H1 (cell line): ENCODE results near the gene JMJD7. TPM values are rescaled to one million over a fixed set of nuclear protein-coding genes. Genes with fewer than 3 reads are reported as not detected.

Source experiments
- CTCF ChIA-PET: fragments of 300-600 bp; sonication (Branson Sonifier 250); formaldehyde crosslinking; loops from one replicate; lab custom pipeline; 2021; ENCODE audit not compliant: partially characterized antibody; lab: Charles Lee
- POLR2A ChIA-PET: fragments of 300-600 bp; sonication (Branson Sonifier 250); formaldehyde crosslinking; loops from one replicate; lab custom pipeline; 2021; ENCODE audit warnings: inconsistent platforms; ENCODE audit not compliant: partially characterized antibody; lab: Charles Lee
- DNase-seq, 2 experiments: peaks; one replicate each; pipeline versions ENCODE4 v3.0.0 to v3.0.0-alpha.2; 2010 to 2022; ENCODE audit warnings: low spot score in 2 of 2, low read depth in 1 of 2, mixed read lengths in 1 of 2
- FAIRE-seq: peaks from 2 replicates; lab custom pipeline; 2011; peaks lifted over from hg19 to GRCh38; lab: Jason Lieb, UNC
- H2AFZ ChIP-seq: 2 replicates; pipeline ENCODE4 v1.8.1; 2012; ENCODE audit warnings: low read length, inconsistent platforms
- H2AK5ac ChIP-seq: 2 replicates; pipeline ENCODE4 v1.6.1; 2013; ENCODE audit warnings: low read depth, low read length
- H2BK120ac ChIP-seq: replicated peaks from 2 replicates; pipeline ENCODE3; 2013; ENCODE audit warnings: low read depth, low read length, inconsistent platforms
- H2BK12ac ChIP-seq: 2 replicates; pipeline ENCODE4 v1.6.1; 2013; ENCODE audit warnings: low read depth, low read length
- H2BK15ac ChIP-seq: 2 replicates; pipeline ENCODE4 v1.6.1; 2013; ENCODE audit warnings: low read length
- H2BK20ac ChIP-seq: 2 replicates; pipeline ENCODE4 v1.6.1; 2013; ENCODE audit warnings: low read length
- H2BK5ac ChIP-seq: 2 replicates; pipeline ENCODE4 v1.6.1; 2013; ENCODE audit warnings: low read depth, low read length
- H3K14ac ChIP-seq: 2 replicates; pipeline ENCODE4 v1.6.1; 2013; ENCODE audit warnings: inconsistent platforms; ENCODE audit not compliant: insufficient read length
- H3K18ac ChIP-seq: 2 replicates; pipeline ENCODE4 v1.6.1; 2013; ENCODE audit warnings: low read length; ENCODE audit errors: extremely low read depth
- H3K23ac ChIP-seq: 2 replicates; pipeline ENCODE4 v1.6.1; 2013; ENCODE audit warnings: inconsistent platforms; ENCODE audit not compliant: insufficient read length
- H3K23me2 ChIP-seq: 2 replicates; pipeline ENCODE4 v1.6.1; 2013; ENCODE audit warnings: low read depth, low read length
- H3K27ac ChIP-seq: 2 replicates; pipeline ENCODE4 v1.6.1; 2011; ENCODE audit warnings: low read depth, low read length, inconsistent platforms
- H3K27me3 ChIP-seq, 4 experiments: replicated peaks in 1 of 4; 1 replicate in 1 of 4; 2 replicates in 3 of 4; pipeline versions ENCODE4 v1.6.1 to v1.8.1; 2011 to 2013; ENCODE audit warnings: low read length in 3 of 4, mild to moderate bottlenecking in 3 of 4, inconsistent platforms in 2 of 4, mixed read lengths in 2 of 4, moderate library complexity in 1 of 4; ENCODE audit not compliant: control insufficient read depth in 3 of 4, insufficient read depth in 3 of 4; ENCODE audit errors: extremely low read depth in 1 of 4
- H3K36me3 ChIP-seq, 4 experiments: 2 replicates each; pipeline versions ENCODE4 v1.6.1 to v1.8.1; 2011 to 2013; ENCODE audit warnings: mild to moderate bottlenecking in 4 of 4, low read length in 3 of 4, moderate library complexity in 2 of 4, control low read depth in 1 of 4, inconsistent platforms in 1 of 4; ENCODE audit not compliant: insufficient read depth in 4 of 4, control insufficient read depth in 2 of 4
- H3K4ac ChIP-seq: replicated peaks from 2 replicates; pipeline ENCODE3; 2013; ENCODE audit warnings: low read length, low read depth, mixed read lengths, inconsistent platforms; ENCODE audit not compliant: insufficient read length
- H3K4me1 ChIP-seq, 4 experiments: replicated peaks in 1 of 4; 1 replicate in 1 of 4; 2 replicates in 3 of 4; pipeline versions ENCODE4 v1.6.1 to v1.8.1; 2011 to 2013; ENCODE audit warnings: low read length in 3 of 4, inconsistent platforms in 2 of 4, mixed read lengths in 1 of 4; ENCODE audit not compliant: insufficient read depth in 4 of 4, control insufficient read depth in 3 of 4
- H3K4me2 ChIP-seq, 2 experiments: 2 replicates each; pipeline versions ENCODE4 v1.6.1 to v1.8.1; 2011 to 2013; ENCODE audit warnings: low read depth in 2 of 2, low read length in 2 of 2, control low read depth in 1 of 2, inconsistent platforms in 1 of 2, mild to moderate bottlenecking in 1 of 2; ENCODE audit not compliant: insufficient read depth in 1 of 2
- H3K4me3 ChIP-seq, 4 experiments: fragments of 200-600, 300-600 bp in 1 of 4; sonication (generic), shearing (Covaris generic), sonication (Bioruptor Twin) in 1 of 4; 2 replicates each; pipeline versions ENCODE4 v1.5.1 to v1.8.1; 2011 to 2016; ENCODE audit warnings: low read length in 4 of 4, low read depth in 3 of 4, control low read depth in 2 of 4, inconsistent platforms in 2 of 4, mild to moderate bottlenecking in 2 of 4, mixed read lengths in 1 of 4, moderate library complexity in 1 of 4; ENCODE audit not compliant: insufficient read depth in 2 of 4; ENCODE audit errors: extremely low read depth in 1 of 4
- H3K56ac ChIP-seq: replicated peaks from 2 replicates; pipeline ENCODE3; 2013; ENCODE audit warnings: low read depth, mild to moderate bottlenecking, mixed read lengths, low read length, inconsistent platforms; ENCODE audit not compliant: insufficient read length
- H3K79me1 ChIP-seq: 2 replicates; pipeline ENCODE4 v1.6.1; 2013; ENCODE audit warnings: low read depth, low read length, control low read depth
- H3K79me2 ChIP-seq, 2 experiments: 2 replicates each; pipeline versions ENCODE4 v1.6.1 to v1.8.1; 2012 to 2013; ENCODE audit warnings: low read length in 2 of 2, mild to moderate bottlenecking in 2 of 2, inconsistent platforms in 1 of 2; ENCODE audit not compliant: insufficient read depth in 2 of 2, control insufficient read depth in 1 of 2
- H3K9ac ChIP-seq, 4 experiments: replicated peaks in 1 of 4; 1 replicate in 1 of 4; 2 replicates in 3 of 4; pipeline versions ENCODE4 v1.6.1 to v1.8.1; 2011 to 2013; ENCODE audit warnings: low read depth in 3 of 4, low read length in 3 of 4, control low read depth in 2 of 4, mild to moderate bottlenecking in 2 of 4, moderate library complexity in 2 of 4, inconsistent platforms in 1 of 4; ENCODE audit errors: extremely low read depth in 1 of 4
- H3K9me3 ChIP-seq, 2 experiments: 2 replicates each; pipeline versions ENCODE4 v1.6.1 to v1.8.1; 2012 to 2013; ENCODE audit warnings: mild to moderate bottlenecking in 2 of 2, moderate library complexity in 2 of 2, control low read depth in 1 of 2, inconsistent platforms in 1 of 2, low read depth in 1 of 2, low read length in 1 of 2, mixed read lengths in 1 of 2; ENCODE audit not compliant: insufficient read depth in 2 of 2
- H4K20me1 ChIP-seq, 2 experiments: replicated peaks in 1 of 2; 2 replicates each; pipeline versions ENCODE3 to v1.8.1; 2011 to 2013; ENCODE audit warnings: inconsistent platforms in 2 of 2, low read length in 2 of 2, mild to moderate bottlenecking in 1 of 2; ENCODE audit not compliant: insufficient read depth in 2 of 2, control insufficient read depth in 1 of 2
- H4K5ac ChIP-seq: 2 replicates; pipeline ENCODE4 v1.6.1; 2013; ENCODE audit warnings: low read length, low read depth, mixed read lengths, inconsistent platforms; ENCODE audit not compliant: insufficient read length
- H4K8ac ChIP-seq: 2 replicates; pipeline ENCODE4 v1.8.0; 2013; ENCODE audit warnings: mild to moderate bottlenecking, moderate library complexity, low read length, inconsistent platforms; ENCODE audit not compliant: insufficient read depth; ENCODE audit errors: extremely low read depth
- H4K91ac ChIP-seq: replicated peaks from 2 replicates; pipeline ENCODE3; 2013; ENCODE audit warnings: low read length, mixed read lengths, inconsistent platforms; ENCODE audit not compliant: insufficient read length
- CBX5 ChIP-seq: fragments of 300-800, 300-1000 bp; sonication (generic); IDR thresholded peaks from 2 replicates; pipeline ENCODE4 v1.7.1; 2016; ENCODE audit warnings: antibody characterized with exemption, low read length, low read depth
- RBBP5 ChIP-seq: IDR thresholded peaks from 2 replicates; pipeline ENCODE4 v1.7.1; 2012; ENCODE audit warnings: low read depth, mild to moderate bottlenecking, inconsistent platforms, low read length, moderate library complexity, borderline replicate concordance
- SIX5 ChIP-seq: IDR thresholded peaks from 2 replicates; pipeline ENCODE4 v1.6.1; 2011; ENCODE audit warnings: mild to moderate bottlenecking, low read depth, low read length
- WGBS, 2 experiments: shearing (Covaris generic) in 1 of 2; methylation state at CpG; one replicate each; pipeline versions ENCODE4 v1.1.6 to v1.1.7; 2013 to 2015; ENCODE audit warnings: low lambda C conversion rate in 2 of 2, mixed read lengths in 2 of 2, inconsistent platforms in 1 of 2, low coverage in 1 of 2, missing lambda C conversion rate in 1 of 2; ENCODE audit not compliant: insufficient replicate concordance in 2 of 2, insufficient coverage in 1 of 2, insufficient read length in 1 of 2; ENCODE audit errors: extremely low coverage in 1 of 2, missing lambda C conversion rate in 1 of 2; 5-methylcytosine and 5-hydroxymethylcytosine counted together
- polyA plus RNA-seq, 7 experiments: library from polyadenylated mRNA; depleted of rRNA in 3 of 7; stranded (reverse) in 5 of 7; unstranded in 2 of 7; fragments of >200 nt in 5 of 7; fragments of 200-250 nt in 2 of 7; gene quantifications; 1 replicate in 5 of 7; 2 replicates in 1 of 7; 4 replicates in 1 of 7; pipeline versions ENCODE4 v1.2.1 to v1.2.3, GENCODE V29; 2011 to 2013; ENCODE audit warnings: missing spikeins in 2 of 7, mixed read lengths in 2 of 7
- total RNA-seq: library from RNA; stranded (reverse); fragmentation: NEBNext Ultra II Directional; extraction: Animal tissue kit (Norgen Biotek cat#: 25700); gene quantifications from 2 replicates; pipeline ENCODE4 v1.2.1, GENCODE V29; 2021

JMJD7 gene
- total and polyA plus RNA-seq, 2 of the 8 experiments (the other 6 are each of a cell fraction or from before 2014, with no cell fraction given): 15.0 to 20.0 TPM

DNA sequence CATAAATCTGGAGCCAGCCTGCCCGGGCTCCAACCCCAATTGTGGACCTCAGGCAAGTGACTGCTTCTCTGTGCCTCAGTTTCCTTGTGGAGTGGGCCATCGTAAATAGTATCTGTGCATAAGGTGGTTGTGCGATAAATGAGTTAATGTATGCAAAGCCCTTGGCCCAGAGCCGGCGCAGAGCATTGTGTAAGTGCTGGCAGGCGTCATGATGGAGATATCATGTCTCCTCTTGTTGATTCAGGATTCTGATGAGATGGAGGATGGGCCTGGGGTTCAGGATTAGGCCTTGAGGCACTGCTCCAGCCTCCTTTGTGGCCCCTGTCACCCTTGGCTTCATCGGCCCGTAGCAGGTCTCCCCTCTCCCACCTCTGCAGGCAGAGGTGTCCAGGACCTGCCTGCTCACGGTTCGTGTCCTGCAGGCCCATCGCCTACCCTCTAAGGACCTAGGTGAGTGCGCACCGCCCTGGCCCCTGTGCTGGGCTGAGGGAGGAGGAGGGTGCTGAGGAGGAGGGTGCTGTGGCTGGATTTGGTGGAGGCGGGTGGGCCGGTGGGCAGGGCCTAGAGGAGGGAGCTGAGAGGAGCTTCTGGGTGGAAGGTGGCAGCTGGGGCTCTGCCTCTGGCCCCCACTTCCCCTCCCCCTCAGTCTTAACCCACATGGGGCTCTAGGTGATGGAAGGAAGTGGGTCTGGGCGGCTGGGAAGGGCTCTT lies 12.0 kb downstream of the JMJD7 start:
- H4K5ac ChIP-seq: no peak overlapping the region
- no peaks in the 10 kb centered on the region for H3K4me1 ChIP-seq
- no peak overlapping the region for H3K4me3 ChIP-seq
- H3K9ac ChIP-seq: no peak overlapping the region
- no peaks in the 10 kb centered on the region for H3K23me2 ChIP-seq
- no peak overlapping the region for H3K4me2 ChIP-seq
- H3K56ac ChIP-seq: no peak overlapping the region
- H2BK15ac ChIP-seq: no peak overlapping the region
- DNase-seq (no peak), FAIRE-seq (no peak)
- no peaks in the 10 kb centered on the region for H3K9me3 ChIP-seq
- no peak overlapping the region for H3K18ac ChIP-seq
- H4K8ac ChIP-seq: no peak overlapping the region
- no peak overlapping the region for H4K91ac ChIP-seq
- H3K36me3 ChIP-seq: no peaks in the 10 kb centered on the region
- TF ChIP-seq SIX5: no peak
- no peak for TF ChIP-seq RBBP5
- no peak for TF ChIP-seq CBX5
- H3K14ac ChIP-seq: no peak overlapping the region
- H2BK5ac ChIP-seq: no peak overlapping the region
- H3K79me1 ChIP-seq: no peaks in the 10 kb centered on the region; the same call in 1 of the 2 replicates
- WGBS, 2 experiments: 89% methylated on average over 15 of the region's 16 CpGs; no CpG with 5 or more reads in 1 of the 2 experiments
- H2AK5ac ChIP-seq: no peak overlapping the region
- H2AFZ ChIP-seq: no peak overlapping the region
- no peak overlapping the region for H3K4ac ChIP-seq
- H2BK12ac ChIP-seq: no peak overlapping the region
- peaks cover 0 to 2% of the 10 kb centered on the region in 2 experiments for H4K20me1 ChIP-seq
- H3K27me3 ChIP-seq: no peaks in the 10 kb centered on the region
- H2BK20ac ChIP-seq: no peak overlapping the region
- no peak overlapping the region for H3K27ac ChIP-seq
- ChIA-PET POLR2A (interaction anchor here (0.6 to 6.8 kb wide), 5 partner anchors 8 to 67 kb away, joined by 3 to 45 read pairs (median 4); no protein-coding TSS in a partner anchor), CTCF (interaction anchor here (0.6 to 4.0 kb wide), 4 partner anchors 11 to 223 kb away, joined by 3 to 14 read pairs (median 4); no protein-coding TSS in a partner anchor)
- no peak overlapping the region for H2BK120ac ChIP-seq
- H3K79me2 ChIP-seq: no peaks in the 10 kb centered on the region
- no peak overlapping the region for H3K23ac ChIP-seq
